GM18519 (cell line): ENCODE results near the gene SERP2.

Experiments used
- ATAC-seq: cut with Tn5 transposase; IDR thresholded peaks from one replicate; pipeline ENCODE4 v1.9.1; 2021; ENCODE audit warnings: mild to moderate bottlenecking, moderate library complexity; ENCODE audit not compliant: unreplicated experiment, low FRiP score

The SERP2 gene

DNA sequence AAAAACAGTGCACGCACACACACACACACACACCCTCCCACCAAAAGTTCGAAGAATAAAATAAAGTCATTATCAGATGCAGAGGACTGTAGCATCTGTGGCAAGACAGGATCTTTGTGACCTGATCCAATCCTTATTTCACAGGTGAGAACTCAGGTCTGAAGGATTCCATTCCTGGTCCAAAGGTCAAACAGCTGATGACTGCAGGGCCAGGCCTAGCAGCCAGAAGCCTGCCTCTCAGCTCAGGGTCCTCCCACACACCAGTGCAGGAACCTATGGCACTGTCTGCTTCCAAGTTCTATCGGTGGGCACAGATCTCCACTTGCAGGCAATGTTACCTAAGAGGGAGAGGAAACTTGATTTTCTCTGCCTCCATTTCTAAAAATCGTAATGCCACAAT lies 57.5 kb downstream of the SERP2 start:
- no peak for ATAC-seq

DNA sequence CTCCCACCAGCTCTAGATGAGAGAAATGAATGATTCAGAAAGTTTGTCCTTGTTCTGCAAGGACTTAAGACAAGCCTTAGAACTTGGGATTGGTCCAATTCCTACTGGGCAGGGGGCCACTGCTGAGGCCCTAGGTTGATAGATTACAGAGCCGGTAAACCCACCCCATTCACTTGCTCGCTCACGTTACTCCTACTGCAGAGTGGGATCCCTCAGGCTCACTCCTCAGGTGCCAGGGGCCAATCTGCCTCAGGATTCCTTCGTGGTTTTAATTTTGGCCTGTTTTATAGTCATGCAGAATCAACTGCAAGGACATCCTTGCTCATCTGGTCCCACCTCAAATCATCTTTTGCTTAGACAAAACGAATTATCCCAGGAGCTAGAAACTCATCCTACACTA lies 59.0 kb downstream of the SERP2 start:
- no peak for ATAC-seq

DNA sequence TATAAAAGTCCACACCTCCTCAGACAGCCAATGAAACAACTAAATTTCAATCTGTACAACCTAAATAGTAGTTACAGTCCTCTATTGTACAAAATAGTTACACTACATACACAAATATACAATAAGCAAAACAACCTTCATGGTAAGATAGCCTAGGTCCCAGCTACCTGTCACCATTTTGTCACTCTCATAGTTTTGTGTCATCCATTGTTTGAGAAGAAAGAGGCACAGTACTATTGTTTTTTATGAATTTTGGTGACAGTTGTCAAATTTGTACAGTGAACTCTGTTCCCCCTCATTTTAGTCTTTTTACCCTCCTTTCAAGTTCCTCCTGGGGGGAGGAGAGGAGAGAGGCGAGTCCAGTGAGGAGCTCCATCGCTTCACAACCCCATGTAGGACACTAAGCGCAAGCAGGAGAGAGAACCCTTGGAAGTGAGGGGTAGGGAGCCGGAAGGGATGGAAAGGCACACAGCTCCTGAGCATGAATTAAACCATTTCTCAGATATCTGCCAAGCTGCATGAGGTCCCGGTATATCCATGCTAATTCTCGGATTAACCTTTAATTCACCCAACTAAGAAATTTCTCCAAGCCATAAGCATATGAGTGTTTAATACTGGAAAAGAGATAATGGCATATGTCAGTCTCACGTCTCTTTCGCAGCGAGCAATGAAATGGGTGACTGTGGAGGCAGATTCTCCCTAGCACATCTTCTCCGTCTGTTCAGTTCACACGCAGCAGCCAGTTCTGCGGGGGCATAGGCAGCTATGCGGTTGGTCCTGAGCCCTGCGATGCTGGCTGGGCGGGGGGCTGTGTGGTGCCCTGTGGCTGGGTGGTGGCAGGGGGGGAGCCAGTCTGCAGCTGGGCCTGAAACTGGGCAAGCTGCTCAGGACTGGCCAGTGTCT lies 60.5 kb downstream of the SERP2 start:
- ATAC-seq: no peak

DNA sequence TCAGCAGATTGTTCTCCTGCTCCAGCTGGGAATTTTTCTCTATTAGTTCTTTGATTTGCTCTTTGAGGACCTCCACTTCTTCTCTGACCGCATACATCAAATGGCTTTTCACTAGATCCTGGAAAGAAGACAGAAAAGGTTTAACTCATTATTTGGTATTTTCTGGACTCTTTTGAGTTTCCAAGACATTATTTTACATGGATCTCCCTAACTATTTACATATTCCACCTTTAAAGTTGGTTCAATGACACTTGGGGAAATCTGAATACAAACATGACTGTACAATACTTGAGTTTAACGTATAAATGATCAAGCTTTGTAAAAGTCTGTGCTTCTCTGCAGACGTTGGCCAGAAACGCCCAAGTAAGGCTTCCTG lies 61.1 kb downstream of the SERP2 start:
- ATAC-seq: no peak

DNA sequence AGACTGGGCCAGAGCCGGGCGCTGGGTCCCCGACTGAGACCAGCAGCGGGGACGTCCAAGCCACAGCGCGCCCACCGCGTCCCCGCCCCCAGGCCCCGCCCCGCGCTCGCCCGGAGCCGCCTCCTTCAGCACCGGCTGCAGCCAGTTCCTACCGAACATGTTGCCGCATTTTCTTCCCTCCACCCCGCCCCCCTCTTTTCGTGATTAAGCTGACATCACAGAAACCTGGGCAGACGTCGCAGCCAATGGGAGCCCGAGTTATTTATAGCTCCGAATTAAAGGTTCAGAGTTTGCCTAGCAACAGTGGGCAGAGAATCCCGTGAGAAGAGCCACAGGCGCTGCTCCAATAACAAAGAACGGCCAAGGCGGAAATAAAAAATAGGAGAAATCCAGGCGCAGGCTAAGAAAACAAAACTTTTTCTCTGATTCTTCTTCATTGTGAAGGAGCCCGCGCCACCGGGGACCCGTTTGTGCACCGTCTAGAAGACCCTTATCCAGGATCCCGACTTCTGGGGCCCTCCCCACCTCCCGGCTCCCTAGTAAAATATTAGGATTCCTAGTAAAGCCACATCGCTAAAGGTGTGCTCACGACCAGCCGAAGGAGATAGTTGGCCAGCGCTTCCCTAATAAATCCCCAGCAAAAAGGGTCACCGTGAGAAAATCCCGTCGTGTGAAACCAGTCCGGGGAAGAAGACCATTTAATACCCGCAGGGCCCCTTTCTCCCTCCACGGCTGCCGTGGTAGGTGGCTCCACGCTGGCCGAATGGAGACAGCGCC lies 61.7 kb downstream of the SERP2 start:
- peak; percentile 34 for ATAC-seq

DNA sequence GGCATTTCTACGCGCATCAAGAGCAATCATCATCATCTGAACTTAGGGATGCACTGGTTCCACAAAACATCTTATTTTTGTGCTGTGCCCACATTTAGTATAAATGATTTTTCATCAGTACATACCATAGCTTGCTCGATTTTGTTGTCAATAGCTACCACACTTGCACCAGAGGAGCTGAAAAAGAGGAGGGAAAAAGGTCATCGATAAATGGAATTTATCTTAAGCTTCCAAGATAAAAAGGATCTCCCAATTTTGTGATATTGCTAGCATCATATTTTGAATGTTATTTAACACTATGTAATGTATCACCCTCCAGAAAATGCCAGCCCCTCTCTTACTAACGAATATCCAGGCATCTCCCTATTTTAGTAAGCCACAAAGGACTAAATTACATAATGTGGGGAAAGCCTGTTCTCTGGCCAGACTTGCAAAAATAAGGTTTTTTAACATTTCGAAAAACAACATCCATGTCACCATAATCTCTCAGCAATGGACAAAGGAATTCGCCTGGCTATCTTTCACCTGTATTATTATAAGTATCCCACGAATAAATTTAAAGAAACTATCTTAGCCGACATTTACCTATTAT lies 62.4 kb downstream of the SERP2 start:
- ATAC-seq: no peak

DNA sequence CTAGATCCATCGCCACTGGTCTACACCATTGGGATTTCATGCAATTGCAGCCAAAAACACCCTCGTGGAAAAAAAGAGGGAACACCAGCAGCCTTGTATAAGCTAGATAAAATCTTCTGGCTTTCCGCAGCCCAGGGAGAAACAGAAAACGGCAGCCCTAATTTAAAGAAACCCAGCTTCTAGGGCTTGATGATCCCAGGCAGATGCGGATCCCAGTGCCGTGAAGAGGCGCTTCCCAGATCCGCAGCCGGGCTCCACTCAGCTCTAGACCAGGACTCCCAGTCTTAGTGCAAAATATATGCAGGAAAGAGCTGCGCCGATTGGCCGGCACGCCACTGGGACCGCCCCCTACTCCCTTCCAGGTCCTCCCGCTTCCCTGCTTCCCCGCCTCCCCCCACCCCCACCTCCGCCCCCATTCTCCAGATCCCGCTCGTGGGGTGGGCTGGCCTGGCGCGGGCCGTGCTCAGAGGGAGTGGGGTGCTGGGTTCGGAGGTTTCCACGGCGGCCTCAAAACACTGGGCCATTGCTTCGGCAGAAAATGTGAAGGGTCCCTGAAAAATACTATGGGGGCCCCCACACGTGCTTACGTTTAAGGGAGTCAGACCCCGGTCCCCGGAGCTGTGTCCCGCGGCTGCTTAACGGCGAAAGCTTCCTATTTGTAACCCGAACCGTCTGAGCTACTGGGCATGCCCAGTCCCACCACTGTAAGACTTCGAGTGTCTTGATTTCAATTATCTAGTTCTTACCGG lies 63.1 kb downstream of the SERP2 start:
- no peak for ATAC-seq

DNA sequence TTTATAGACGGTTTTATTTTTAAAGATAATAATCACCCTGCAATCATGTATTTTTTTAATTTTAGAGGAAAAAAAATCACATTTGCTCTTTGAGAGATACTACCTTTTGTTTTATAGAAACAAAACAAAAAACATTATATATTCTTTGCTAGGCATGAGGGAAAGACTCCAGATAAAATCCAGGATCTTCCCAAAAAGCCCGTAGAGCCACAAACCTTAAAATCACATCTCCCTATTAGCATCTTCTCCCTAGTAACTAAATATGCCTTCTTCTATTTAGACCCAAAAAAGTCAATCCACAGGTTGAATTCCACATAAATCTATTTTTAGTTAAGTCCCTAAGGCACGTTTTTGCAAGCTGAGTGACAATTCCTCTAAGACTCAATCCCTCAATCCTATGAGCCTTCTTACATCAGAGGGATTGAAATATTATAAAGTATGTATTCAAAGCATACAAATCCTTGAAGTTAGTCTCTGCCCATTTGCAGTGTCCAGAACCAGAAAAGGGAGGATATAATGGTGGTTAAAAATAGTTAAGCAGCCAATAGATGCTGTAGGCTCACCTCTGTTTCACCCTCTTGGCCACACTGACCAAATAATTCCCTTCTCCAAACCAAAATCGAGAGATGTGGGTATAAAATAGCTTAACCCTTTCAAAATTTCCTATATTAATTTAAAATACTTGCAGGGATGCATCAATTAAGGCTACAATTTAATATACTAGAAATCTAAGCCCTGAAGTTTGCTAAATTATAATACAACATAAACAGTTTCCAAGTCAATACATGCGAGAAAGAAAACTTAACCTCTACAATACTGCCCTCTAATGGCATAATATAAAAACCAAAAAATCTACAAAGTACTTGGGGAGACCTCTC lies 64.0 kb downstream of the SERP2 start:
- no peak for ATAC-seq

DNA sequence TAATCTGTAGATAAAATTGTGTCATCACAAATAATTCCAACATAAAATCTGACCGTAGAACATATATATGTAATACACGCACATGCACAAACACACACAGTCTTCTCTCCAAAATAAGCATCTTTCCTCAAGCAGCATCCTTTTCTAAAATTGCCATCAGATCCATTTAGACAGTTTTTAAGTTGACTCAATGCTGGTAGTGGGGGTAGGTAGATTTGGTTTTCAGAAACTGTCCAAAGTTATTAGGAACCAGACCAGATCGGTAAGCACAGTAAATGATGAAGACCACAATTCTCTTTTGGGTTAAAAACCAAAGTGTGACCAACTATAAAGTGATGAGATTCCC lies 64.6 kb downstream of the SERP2 start:
- ATAC-seq: no peak

DNA sequence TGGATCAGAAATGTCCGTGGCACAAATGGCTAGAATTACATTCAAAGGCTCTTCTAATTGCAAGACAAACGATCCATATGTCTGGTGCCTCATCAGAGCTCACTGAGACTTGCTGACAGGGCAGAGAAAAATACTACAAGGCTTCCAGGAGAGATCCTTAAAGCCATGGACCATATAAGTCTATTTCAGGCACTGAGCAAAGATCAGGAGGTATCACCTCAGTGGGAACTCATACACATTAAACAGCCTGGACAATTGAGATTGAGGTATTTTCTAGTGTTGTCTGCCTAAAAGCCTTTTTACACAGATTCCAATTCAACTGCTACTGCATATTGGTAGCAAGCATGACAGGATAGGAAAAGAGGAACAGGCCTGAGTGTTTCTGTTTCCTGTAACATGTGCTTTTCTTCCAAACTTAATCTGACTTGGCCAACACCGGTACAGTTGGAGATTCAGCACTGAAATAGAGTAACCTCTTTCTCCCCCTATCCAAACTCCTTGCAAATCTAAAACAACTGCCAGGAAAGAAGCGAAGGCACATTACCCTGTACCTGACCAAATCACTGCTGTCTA lies 65.9 kb downstream of the SERP2 start:
- no peak for ATAC-seq

DNA sequence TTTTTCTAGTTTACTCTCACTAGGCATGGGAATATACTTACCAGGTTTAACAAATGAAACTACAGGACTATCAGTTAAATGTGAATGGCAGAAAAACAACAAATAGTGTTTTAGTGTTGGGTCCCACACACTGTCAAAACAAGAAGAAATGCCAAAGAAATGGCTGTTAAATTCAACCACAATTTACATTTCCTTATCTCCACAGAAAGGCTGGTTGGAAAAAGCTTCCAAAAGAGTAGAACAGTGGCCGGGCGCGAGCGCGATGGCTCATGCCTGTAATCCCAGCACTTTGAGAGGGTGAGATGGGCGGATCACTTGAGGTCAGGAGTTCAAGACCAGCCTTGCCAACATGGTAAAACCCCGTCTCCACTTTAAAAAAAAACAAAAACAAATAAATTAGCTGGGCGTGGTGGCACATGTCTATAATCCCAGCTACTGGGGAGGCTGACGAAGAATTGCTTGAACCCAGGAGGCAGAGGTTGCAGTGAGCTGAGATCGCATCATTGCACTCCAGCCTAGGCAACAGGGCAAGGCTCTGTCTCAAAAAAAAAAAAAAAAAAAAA lies 66.5 kb downstream of the SERP2 start:
- no peak for ATAC-seq
